K562 (cell line): ENCODE data around the gene KDM5A. TPM values are rescaled to one million over a fixed set of nuclear protein-coding genes. Genes with fewer than 3 reads are reported as not detected.

ENCODE experiments used
- BRCA1 ChIP-seq, 2 experiments: fragments of 450-650 bp in 1 of 2; sonication (generic) in 1 of 2; formaldehyde crosslinking in 1 of 2; IDR thresholded peaks; 2 replicates each; pipeline versions ENCODE4 v1.5.0 to v1.6.1; 2017 to 2020; ENCODE audit warnings: mild to moderate bottlenecking in 1 of 2, missing genetic modification reagents in 1 of 2
- CBX1 ChIP-seq: sonication (generic); IDR thresholded peaks from 2 replicates; pipeline ENCODE4 v1.6.1; 2016; ENCODE audit warnings: antibody characterized with exemption, low read depth, mild to moderate bottlenecking
- HNRNPH1 ChIP-seq: fragments of 200-400 bp; formaldehyde crosslinking; optimal IDR thresholded peaks from 2 replicates; pipeline ENCODE3; 2017; ENCODE audit warnings: low read depth, mild to moderate bottlenecking, low read length, moderate library complexity
- KLF13 ChIP-seq: fragments of 450-650 bp; IDR thresholded peaks from 2 replicates; pipeline ENCODE4 v1.6.1; 2016; ENCODE audit warnings: missing genetic modification characterization, low read depth, mild to moderate bottlenecking, missing compliant biosample characterization, moderate library complexity, borderline replicate concordance
- MTA2 ChIP-seq: fragments of 450-650 bp; IDR thresholded peaks from 2 replicates; pipeline ENCODE4 v1.6.1; 2016; ENCODE audit warnings: low read depth
- NR2F6 ChIP-seq: fragments of 450-650 bp; formaldehyde crosslinking; IDR thresholded peaks from 2 replicates; pipeline ENCODE4 v1.4.0; 2020; ENCODE audit warnings: mild to moderate bottlenecking
- PREB ChIP-seq: sonication (generic); formaldehyde crosslinking; IDR thresholded peaks from 2 replicates; pipeline ENCODE4 v1.8.1; 2023; ENCODE audit warnings: mild to moderate bottlenecking, missing genetic modification reagents
- RB1 ChIP-seq: fragments of 450-650 bp; IDR thresholded peaks from 2 replicates; pipeline ENCODE4 v1.6.1; 2017; ENCODE audit warnings: low read depth, mild to moderate bottlenecking
- SMAD3 ChIP-seq: fragments of 450-650 bp; formaldehyde crosslinking; conservative IDR thresholded peaks from 2 replicates; pipeline ENCODE4 v1.4.0; 2020; ENCODE audit warnings: mild to moderate bottlenecking
- SRF ChIP-seq, 2 experiments: fragments of 250-450, 450-650 bp in 1 of 2; sonication (Bioruptor Pico) in 1 of 2; sonication (generic) in 1 of 2; formaldehyde crosslinking; IDR thresholded peaks; 2 replicates each; pipeline versions ENCODE4 v1.5.0 to v1.5.1; 2020 to 2022; ENCODE audit warnings: mild to moderate bottlenecking in 1 of 2, missing genetic modification reagents in 1 of 2
- ZFP91 ChIP-seq: sonication (generic); formaldehyde crosslinking; IDR thresholded peaks from 2 replicates; pipeline ENCODE4 v1.8.0; 2022; ENCODE audit warnings: mild to moderate bottlenecking, missing genetic modification reagents
- ZNF586 ChIP-seq: fragments of 450-650 bp; formaldehyde crosslinking; conservative IDR thresholded peaks from 2 replicates; pipeline ENCODE4 v1.4.0; 2020; ENCODE audit warnings: mild to moderate bottlenecking, moderate library complexity
- polyA plus RNA-seq, 8 experiments: library from polyadenylated mRNA; depleted of rRNA in 4 of 8; stranded (reverse) in 5 of 8; unstranded in 3 of 8; fragments of >200 nt; fragmentation: Nextera tagmentation in 2 of 8; fragmentation: Illumina TruSeq in 1 of 8; extraction: Ambion mirVana in 2 of 8; extraction: Trizol in 1 of 8; gene quantifications; 2 replicates each; pipeline versions ENCODE4 v1.2.1 to v1.2.3, GENCODE V29; 2011 to 2014; ENCODE audit warnings: inconsistent platforms in 1 of 8, missing spikeins in 1 of 8
- total RNA-seq, 7 experiments: library from RNA; depleted of rRNA in 6 of 7; stranded (reverse); fragments of >200 nt in 6 of 7; fragmentation: Illumina TruSeq in 2 of 7; extraction: Trizol in 2 of 7; gene quantifications; 2 replicates each; pipeline versions ENCODE4 v1.2.1 to v1.2.3, GENCODE V29; 2011 to 2021; ENCODE audit warnings: low replicate concordance in 1 of 7
- TF ChIP-seq, protein P1 (sequence below): fragments of 250-450 bp; sonication (Bioruptor Pico); IDR thresholded peaks from 2 replicates; pipeline ENCODE4 v1.4.0; 2020; ENCODE audit warnings: borderline replicate concordance
- TF ChIP-seq, protein P2 (sequence below): fragments of 450-650 bp; IDR thresholded peaks from 2 replicates; pipeline ENCODE4 v1.6.1; 2016; ENCODE audit warnings: low read depth

The KDM5A gene
- total and polyA plus RNA-seq, 9 of the 15 experiments (the other 6 are each of a cell fraction or from before 2014, with no cell fraction given), result 5.5 to 35.1 (median 13.1) TPM

GRCh38 chr12:401235-402028 is 12.3 kb upstream of the KDM5A start, which contains the start of gene CCDC77 (continued):
- no peak for TF ChIP-seq ZFP91 (CRISPR knock-in tag)
- no peak for TF ChIP-seq HNRNPH1
- TF ChIP-seq, protein P1, sequence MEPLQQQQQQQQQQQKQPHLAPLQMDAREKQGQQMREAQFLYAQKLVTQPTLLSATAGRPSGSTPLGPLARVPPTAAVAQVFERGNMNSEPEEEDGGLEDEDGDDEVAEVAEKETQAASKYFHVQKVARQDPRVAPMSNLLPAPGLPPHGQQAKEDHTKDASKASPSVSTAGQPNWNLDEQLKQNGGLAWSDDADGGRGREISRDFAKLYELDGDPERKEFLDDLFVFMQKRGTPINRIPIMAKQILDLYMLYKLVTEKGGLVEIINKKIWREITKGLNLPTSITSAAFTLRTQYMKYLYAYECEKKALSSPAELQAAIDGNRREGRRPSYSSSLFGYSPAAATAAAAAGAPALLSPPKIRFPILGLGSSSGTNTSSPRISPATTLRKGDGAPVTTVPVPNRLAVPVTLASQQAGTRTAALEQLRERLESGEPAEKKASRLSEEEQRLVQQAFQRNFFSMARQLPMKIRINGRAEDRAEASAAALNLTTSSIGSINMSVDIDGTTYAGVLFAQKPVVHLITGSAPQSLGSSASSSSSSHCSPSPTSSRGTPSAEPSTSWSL (CRISPR knock-in tag), result no peak
- no peak for TF ChIP-seq PREB (CRISPR knock-in tag)
- TF ChIP-seq MTA2, result no peak
- no peak for TF ChIP-seq BRCA1 (IDR thresholded peaks at IDR 0.05)
- no peak for TF ChIP-seq BRCA1 (CRISPR knock-in tag; IDR thresholded peaks at IDR 0.05)
- TF ChIP-seq RB1, result no peak
- TF ChIP-seq SMAD3 (CRISPR knock-in tag), result no peak
- TF ChIP-seq KLF13 (tag), result no peak
- TF ChIP-seq CBX1, result no peak
- no peak for TF ChIP-seq ZNF586 (CRISPR knock-in tag)
- no peak for TF ChIP-seq NR2F6 (CRISPR knock-in tag)
- TF ChIP-seq SRF (CRISPR knock-in tag; IDR thresholded peaks at IDR 0.05), result no peak; a peak in 1 of 4 replicates
- TF ChIP-seq, protein P2, sequence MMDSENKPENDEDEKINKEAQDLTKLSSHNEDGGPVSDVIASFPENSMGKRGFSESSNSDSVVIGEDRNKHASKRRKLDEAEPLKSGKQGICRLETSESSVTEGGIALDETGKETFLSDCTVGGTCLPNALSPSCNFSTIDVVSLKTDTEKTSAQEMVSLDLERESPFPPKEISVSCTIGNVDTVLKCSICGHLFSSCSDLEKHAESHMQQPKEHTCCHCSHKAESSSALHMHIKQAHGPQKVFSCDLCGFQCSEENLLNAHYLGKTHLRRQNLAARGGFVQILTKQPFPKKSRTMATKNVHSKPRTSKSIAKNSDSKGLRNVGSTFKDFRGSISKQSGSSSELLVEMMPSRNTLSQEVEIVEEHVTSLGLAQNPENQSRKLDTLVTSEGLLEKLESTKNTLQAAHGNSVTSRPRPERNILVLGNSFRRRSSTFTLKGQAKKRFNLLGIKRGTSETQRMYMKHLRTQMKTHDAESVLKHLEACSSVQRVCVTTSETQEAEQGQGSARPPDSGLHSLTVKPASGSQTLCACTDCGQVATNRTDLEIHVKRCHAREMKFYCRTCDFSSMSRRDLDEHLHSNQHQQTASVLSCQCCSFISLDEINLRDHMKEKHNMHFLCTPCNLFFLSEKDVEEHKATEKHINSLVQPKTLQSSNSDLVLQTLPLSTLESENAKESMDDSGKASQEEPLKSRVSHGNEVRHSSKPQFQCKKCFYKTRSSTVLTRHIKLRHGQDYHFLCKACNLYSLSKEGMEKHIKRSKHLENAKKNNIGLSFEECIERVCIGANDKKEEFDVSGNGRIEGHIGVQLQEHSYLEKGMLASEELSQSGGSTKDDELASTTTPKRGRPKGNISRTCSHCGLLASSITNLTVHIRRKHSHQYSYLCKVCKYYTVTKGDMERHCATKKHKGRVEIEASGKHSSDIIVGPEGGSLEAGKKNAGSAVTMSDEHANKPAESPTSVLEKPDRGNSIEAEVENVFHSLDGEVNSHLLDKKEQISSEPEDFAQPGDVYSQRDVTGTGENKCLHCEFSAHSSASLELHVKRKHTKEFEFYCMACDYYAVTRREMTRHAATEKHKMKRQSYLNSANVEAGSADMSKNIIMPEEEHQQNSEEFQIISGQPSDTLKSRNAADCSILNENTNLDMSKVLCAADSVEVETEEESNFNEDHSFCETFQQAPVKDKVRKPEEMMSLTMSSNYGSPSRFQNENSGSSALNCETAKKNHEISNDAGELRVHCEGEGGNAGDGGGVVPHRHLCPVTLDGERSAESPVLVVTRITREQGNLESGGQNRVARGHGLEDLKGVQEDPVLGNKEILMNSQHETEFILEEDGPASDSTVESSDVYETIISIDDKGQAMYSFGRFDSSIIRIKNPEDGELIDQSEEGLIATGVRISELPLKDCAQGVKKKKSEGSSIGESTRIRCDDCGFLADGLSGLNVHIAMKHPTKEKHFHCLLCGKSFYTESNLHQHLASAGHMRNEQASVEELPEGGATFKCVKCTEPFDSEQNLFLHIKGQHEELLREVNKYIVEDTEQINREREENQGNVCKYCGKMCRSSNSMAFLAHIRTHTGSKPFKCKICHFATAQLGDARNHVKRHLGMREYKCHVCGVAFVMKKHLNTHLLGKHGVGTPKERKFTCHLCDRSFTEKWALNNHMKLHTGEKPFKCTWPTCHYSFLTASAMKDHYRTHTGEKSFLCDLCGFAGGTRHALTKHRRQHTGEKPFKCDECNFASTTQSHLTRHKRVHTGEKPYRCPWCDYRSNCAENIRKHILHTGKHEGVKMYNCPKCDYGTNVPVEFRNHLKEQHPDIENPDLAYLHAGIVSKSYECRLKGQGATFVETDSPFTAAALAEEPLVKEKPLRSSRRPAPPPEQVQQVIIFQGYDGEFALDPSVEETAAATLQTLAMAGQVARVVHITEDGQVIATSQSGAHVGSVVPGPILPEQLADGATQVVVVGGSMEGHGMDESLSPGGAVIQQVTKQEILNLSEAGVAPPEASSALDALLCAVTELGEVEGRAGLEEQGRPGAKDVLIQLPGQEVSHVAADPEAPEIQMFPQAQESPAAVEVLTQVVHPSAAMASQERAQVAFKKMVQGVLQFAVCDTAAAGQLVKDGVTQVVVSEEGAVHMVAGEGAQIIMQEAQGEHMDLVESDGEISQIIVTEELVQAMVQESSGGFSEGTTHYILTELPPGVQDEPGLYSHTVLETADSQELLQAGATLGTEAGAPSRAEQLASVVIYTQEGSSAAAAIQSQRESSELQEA, result no peak
